ENCODE results near the gene RASIP1. TPM values are rescaled to one million over a fixed set of nuclear protein-coding genes. Genes with fewer than 3 reads are reported as not detected.

Gene RASIP1
- total RNA-seq, 2 donors from 2014 or later: 3.4 to 5.2 TPM

DNA sequence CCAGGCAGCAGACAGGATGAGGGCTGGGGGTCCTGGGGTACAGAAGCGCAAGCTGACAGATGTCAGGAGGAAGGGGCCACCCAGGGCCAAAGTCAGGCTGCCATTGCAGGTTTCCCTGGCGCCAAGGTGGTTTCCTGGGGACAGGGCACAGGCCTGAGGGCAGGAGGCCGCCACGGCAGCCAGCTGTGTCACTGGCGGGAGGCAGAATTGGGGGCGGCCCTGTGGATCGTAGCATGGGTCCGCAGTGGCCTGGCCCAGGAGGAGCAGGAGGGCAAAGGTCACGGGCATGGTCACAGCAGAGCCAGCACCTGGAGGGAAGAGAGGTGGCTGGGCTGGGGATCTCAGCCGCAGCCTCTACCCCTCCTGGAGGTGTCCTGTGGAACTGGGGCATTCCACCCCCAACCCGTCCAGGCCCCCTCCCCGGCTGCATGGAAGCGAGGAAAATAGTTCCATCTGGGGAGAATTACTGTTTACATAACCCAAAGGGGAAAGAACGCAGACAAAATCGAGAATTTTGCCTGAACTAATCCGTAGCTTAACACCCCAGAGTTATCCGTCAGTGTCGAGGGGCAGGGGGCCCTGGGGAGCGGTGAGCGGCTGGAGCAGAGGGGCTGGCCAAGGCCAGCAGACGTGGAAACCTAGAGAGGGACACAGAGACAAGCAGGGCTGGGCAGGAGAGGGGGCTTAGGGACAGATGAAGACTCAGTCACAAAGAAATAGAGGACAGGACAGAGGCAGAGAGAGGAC is 69.5 kb downstream of the RASIP1 start:
- H3K27ac Mint-ChIP-seq: no peak overlapping the region
- peaks cover 10% of the 10 kb centered on the region for H3K4me1 Mint-ChIP-seq

More for the DNA sequence above, 69.5 kb downstream of the RASIP1 start:
- peaks cover 14% of the 10 kb centered on the region for H3K27me3 Mint-ChIP-seq (ENCODE audit: insufficient read depth)
- Histone ChIP-seq H3K9ac (ENCODE audit: extremely low read depth, low read length, poor library complexity, severe bottlenecking) (no peak overlapping the region), H3K4me1 (ENCODE audit: control insufficient read depth, insufficient read depth, low read length) (no peaks in the 10 kb centered on the region), H3K36me3 (ENCODE audit: control insufficient read depth, insufficient read depth, low read length) (no peaks in the 10 kb centered on the region), H3K27me3 (ENCODE audit: control insufficient read depth, insufficient read depth, low read length, poor library complexity, severe bottlenecking) (no peaks in the 10 kb centered on the region), H3K9me3 (ENCODE audit: control insufficient read depth, low read length) (no peaks in the 10 kb centered on the region), H3K4me3 (ENCODE audit: low read length) (no peak overlapping the region), H3K27ac (ENCODE audit: low read depth, low read length) (no peak overlapping the region)
- H3K36me3 Mint-ChIP-seq (ENCODE audit: low read depth): no peaks in the 10 kb centered on the region
- 86 to 90% methylated on average over 15 to 21 of the region's 21 CpGs for WGBS, 2 experiments (ENCODE audit: insufficient coverage in 1 of 2, insufficient read length in 1 of 2)
- H3K9me3 Mint-ChIP-seq: no peaks in the 10 kb centered on the region
- H3K4me3 Mint-ChIP-seq: no peak overlapping the region
- TF ChIP-seq, protein P1, sequence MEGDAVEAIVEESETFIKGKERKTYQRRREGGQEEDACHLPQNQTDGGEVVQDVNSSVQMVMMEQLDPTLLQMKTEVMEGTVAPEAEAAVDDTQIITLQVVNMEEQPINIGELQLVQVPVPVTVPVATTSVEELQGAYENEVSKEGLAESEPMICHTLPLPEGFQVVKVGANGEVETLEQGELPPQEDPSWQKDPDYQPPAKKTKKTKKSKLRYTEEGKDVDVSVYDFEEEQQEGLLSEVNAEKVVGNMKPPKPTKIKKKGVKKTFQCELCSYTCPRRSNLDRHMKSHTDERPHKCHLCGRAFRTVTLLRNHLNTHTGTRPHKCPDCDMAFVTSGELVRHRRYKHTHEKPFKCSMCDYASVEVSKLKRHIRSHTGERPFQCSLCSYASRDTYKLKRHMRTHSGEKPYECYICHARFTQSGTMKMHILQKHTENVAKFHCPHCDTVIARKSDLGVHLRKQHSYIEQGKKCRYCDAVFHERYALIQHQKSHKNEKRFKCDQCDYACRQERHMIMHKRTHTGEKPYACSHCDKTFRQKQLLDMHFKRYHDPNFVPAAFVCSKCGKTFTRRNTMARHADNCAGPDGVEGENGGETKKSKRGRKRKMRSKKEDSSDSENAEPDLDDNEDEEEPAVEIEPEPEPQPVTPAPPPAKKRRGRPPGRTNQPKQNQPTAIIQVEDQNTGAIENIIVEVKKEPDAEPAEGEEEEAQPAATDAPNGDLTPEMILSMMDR (conservative IDR thresholded peaks at IDR 0.05): peak; percentile 25
- DNase-seq: no peak

Other genes starting within 250 kb of the RASIP1 start
- 10 to 100 TPM; 11.1 to 14.5 TPM for gene LMTK3, start 228.8 kb downstream of the RASIP1 start, total RNA-seq
- 1 to 10 TPM in 1 of 2 donors, under 1 TPM in 1; 0.35 to 2.4 TPM for gene SULT2B1, start 188.4 kb downstream of the RASIP1 start, total RNA-seq
- not detected for gene SPACA4, start 133.9 kb downstream of the RASIP1 start, total RNA-seq
- gene FAM83E, start 125.5 kb downstream of the RASIP1 start, total RNA-seq: 1 to 10 TPM; 4.4 to 5.7 TPM
- gene RPL18, start 121.4 kb downstream of the RASIP1 start, total RNA-seq: 1,000 to 10,000 TPM; 1,531 to 1,574 TPM
- gene SPHK2, start 121.1 kb downstream of the RASIP1 start, total RNA-seq: 100 to 1,000 TPM in 1 of 2 donors, 10 to 100 TPM in 1; 99.5 to 114 TPM
- gene DBP, start 103.2 kb downstream of the RASIP1 start, total RNA-seq: 10 to 100 TPM in 1 of 2 donors, 1 to 10 TPM in 1; 5.3 to 13.1 TPM
- 10 to 100 TPM; 75.0 to 82.6 TPM for gene CA11, start 94.4 kb downstream of the RASIP1 start, total RNA-seq
- gene NTN5, start 67.6 kb downstream of the RASIP1 start, total RNA-seq: 1 to 10 TPM; 1.2 to 1.4 TPM
- 10 to 100 TPM in 1 of 2 donors, 1 to 10 TPM in 1; 5.8 to 11.0 TPM for gene FUT2, start 44.6 kb downstream of the RASIP1 start, total RNA-seq
- gene MAMSTR, start 20.9 kb downstream of the RASIP1 start, total RNA-seq: 1 to 10 TPM; 1.9 to 2.3 TPM
- under 1 TPM; 0.22 to 0.80 TPM for gene IZUMO1, start 6.3 kb upstream of the RASIP1 start, total RNA-seq
- gene FUT1, start 12.0 kb upstream of the RASIP1 start, total RNA-seq: 1 to 10 TPM; 5.4 to 6.3 TPM
- not detected for gene FGF21, start 14.9 kb upstream of the RASIP1 start, total RNA-seq
- gene BCAT2, start 70.4 kb upstream of the RASIP1 start, total RNA-seq: 100 to 1,000 TPM in 1 of 2 donors, 10 to 100 TPM in 1; 84.8 to 101 TPM
- gene HSD17B14, start 95.9 kb upstream of the RASIP1 start, total RNA-seq: 10 to 100 TPM; 43.0 to 81.0 TPM
- 1 to 10 TPM; 6.6 to 7.0 TPM for gene PLEKHA4, start 128.0 kb upstream of the RASIP1 start, total RNA-seq
- gene PPP1R15A, start 131.8 kb upstream of the RASIP1 start, total RNA-seq: 10 to 100 TPM; 41.5 to 45.0 TPM
- gene TULP2, start 158.1 kb upstream of the RASIP1 start, total RNA-seq: 1 to 10 TPM; 1.2 to 2.1 TPM
- gene NUCB1, start 159.7 kb upstream of the RASIP1 start, total RNA-seq: 100 to 1,000 TPM; 177 to 222 TPM
- gene DHDH, start 193.1 kb upstream of the RASIP1 start, total RNA-seq: 1 to 10 TPM in 1 of 2 donors, under 1 TPM in 1; 0.44 to 2.3 TPM
- 100 to 1,000 TPM; 172 to 184 TPM for gene BAX, start 214.3 kb upstream of the RASIP1 start, total RNA-seq
- 1,000 to 10,000 TPM; 1,784 to 3,181 TPM for gene FTL, start 224.7 kb upstream of the RASIP1 start, total RNA-seq